Measurements from ENCODE around the gene CHST13.

CHST13 gene

GRCh38 chr3:126526668-126527005, 2.7 kb downstream of the CHST13 start:
- Histone ChIP-seq H3F3A (ENCODE audit: low read depth) (no peaks in the 10 kb centered on the region), H3K79me2 (ENCODE audit: insufficient read depth, low read length) (no peaks in the 10 kb centered on the region), H3K27me3 (ENCODE audit: insufficient read depth, low read length, poor library complexity, severe bottlenecking) (no peaks in the 10 kb centered on the region), H3K4me2 (ENCODE audit: low read depth, low read length, poor library complexity, severe bottlenecking) (peak overlapping the region; percentile 10), H3K9me2 (replicated peaks; ENCODE audit: low read depth, low read length) (no peaks in the 10 kb centered on the region), H3K36me3 (ENCODE audit: insufficient read depth, low read length) (no peaks in the 10 kb centered on the region), H2AFZ (ENCODE audit: low read length) (no peak overlapping the region), H3K9ac (ENCODE audit: low read depth, low read length, poor library complexity, severe bottlenecking) (peak overlapping the region; percentile 22), H3K9me3 (ENCODE audit: insufficient read depth, low read depth, low read length) (no peaks in the 10 kb centered on the region), H3K4me1 (ENCODE audit: insufficient read depth, low read length, poor library complexity, severe bottlenecking) (peaks cover 72% of the 10 kb centered on the region), H4K20me1 (ENCODE audit: insufficient read depth, low read length, poor library complexity, severe bottlenecking) (no peaks in the 10 kb centered on the region), H3K4me3 (ENCODE audit: low read length, poor library complexity, severe bottlenecking) (no peak overlapping the region)
- no peak for TF ChIP-seq CTCF (conservative IDR thresholded peaks at IDR 0.05; ENCODE audit: low read length)

DNA sequence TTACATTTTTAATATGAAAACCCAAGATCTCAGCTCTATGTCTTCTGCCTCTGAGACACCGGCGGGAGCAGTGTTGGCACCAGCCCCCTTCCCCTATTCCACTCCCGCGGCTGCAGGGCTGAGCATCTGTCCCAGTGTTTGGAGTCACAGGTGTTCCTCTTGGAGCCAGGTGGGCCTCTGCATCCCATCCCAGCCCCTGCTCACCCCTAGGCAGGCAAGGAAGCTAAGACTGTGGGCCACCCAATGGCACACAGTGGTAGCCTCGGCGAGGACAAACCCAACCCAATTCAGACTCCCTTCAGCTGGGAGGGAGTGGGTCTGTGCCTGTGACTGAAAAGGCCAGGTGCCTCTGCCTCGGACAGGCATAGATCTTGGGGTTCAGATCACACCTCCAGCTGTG, 3.1 kb downstream of the CHST13 start:
- Histone ChIP-seq H3F3A (ENCODE audit: low read depth) (no peaks in the 10 kb centered on the region), H3K27me3 (ENCODE audit: insufficient read depth, low read length, poor library complexity, severe bottlenecking) (no peaks in the 10 kb centered on the region), H3K9me3 (ENCODE audit: insufficient read depth, low read depth, low read length) (no peaks in the 10 kb centered on the region), H2AFZ (ENCODE audit: low read length) (no peak overlapping the region), H3K4me1 (ENCODE audit: insufficient read depth, low read length, poor library complexity, severe bottlenecking) (peaks cover 76% of the 10 kb centered on the region), H3K9me2 (replicated peaks; ENCODE audit: low read depth, low read length) (no peaks in the 10 kb centered on the region), H3K4me2 (ENCODE audit: low read depth, low read length, poor library complexity, severe bottlenecking) (peak overlapping the region; percentile 38), H3K36me3 (ENCODE audit: insufficient read depth, low read length) (no peaks in the 10 kb centered on the region), H3K79me2 (ENCODE audit: insufficient read depth, low read length) (no peaks in the 10 kb centered on the region), H3K4me3 (ENCODE audit: low read length, poor library complexity, severe bottlenecking) (no peak overlapping the region), H4K20me1 (ENCODE audit: insufficient read depth, low read length, poor library complexity, severe bottlenecking) (no peaks in the 10 kb centered on the region), H3K9ac (ENCODE audit: low read depth, low read length, poor library complexity, severe bottlenecking) (peak overlapping the region; percentile 19)
- TF ChIP-seq CTCF (conservative IDR thresholded peaks at IDR 0.05; ENCODE audit: low read length), result no peak
- TF ChIP-seq EZH2phosphoT487 (IDR thresholded peaks at IDR 0.05; ENCODE audit: borderline replicate concordance), result no peak

DNA sequence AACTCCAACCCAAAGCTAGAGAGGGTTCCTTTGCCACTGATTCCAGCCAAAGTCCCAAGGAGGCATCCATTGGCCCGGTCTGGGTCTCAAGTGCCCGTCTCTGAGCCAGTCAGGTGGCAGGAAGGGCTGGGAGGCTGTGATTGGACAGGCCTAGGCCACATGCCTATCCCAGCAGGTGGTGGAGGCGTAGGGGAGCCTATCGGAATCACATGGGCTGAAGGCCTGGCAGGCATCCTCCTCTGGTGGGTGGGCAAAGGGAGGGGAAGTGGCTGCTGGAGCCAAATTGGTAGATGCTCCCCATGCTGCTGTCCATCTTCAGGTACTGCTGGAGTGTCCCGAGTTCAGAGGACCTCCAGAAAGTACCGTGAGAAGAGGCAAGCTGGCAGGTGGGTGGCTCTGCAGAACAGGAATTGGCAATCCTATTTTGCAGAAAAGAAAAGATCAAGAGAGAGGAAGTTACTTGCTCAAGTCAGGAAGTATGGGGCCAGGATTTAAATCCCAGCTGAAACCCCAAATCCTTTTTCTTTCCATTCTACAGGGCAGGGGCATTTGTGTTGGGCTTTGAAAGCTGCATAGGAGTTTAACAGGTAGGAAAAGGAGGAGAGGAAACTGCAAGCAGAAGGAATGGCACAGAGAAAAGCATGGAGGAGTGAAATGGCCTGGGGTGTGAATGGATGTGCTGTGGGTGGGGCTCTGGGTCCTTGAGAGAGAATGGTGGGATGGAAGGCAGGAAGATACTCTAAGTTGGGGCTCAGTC, 3.7 kb downstream of the CHST13 start:
- H2AFZ ChIP-seq (ENCODE audit: low read length), result no peak overlapping the region
- no peaks in the 10 kb centered on the region for H3F3A ChIP-seq (ENCODE audit: low read depth)
- H4K20me1 ChIP-seq (ENCODE audit: insufficient read depth, low read length, poor library complexity, severe bottlenecking), result no peaks in the 10 kb centered on the region
- H3K27me3 ChIP-seq (ENCODE audit: insufficient read depth, low read length, poor library complexity, severe bottlenecking), result no peaks in the 10 kb centered on the region
- no peaks in the 10 kb centered on the region for H3K36me3 ChIP-seq (ENCODE audit: insufficient read depth, low read length)
- H3K9me3 ChIP-seq (ENCODE audit: insufficient read depth, low read depth, low read length), result no peaks in the 10 kb centered on the region
- no peak overlapping the region for H3K4me3 ChIP-seq (ENCODE audit: low read length, poor library complexity, severe bottlenecking)
- no peaks in the 10 kb centered on the region for H3K79me2 ChIP-seq (ENCODE audit: insufficient read depth, low read length)
- no peaks in the 10 kb centered on the region for H3K9me2 ChIP-seq (replicated peaks; ENCODE audit: low read depth, low read length)
- no peak for TF ChIP-seq EZH2phosphoT487 (IDR thresholded peaks at IDR 0.05; ENCODE audit: borderline replicate concordance)
- TF ChIP-seq CTCF (conservative IDR thresholded peaks at IDR 0.05; ENCODE audit: low read length), result no peak
- H3K4me1 ChIP-seq (ENCODE audit: insufficient read depth, low read length, poor library complexity, severe bottlenecking), result peaks cover 81% of the 10 kb centered on the region
- peak overlapping the region; percentile 38 for H3K4me2 ChIP-seq (ENCODE audit: low read depth, low read length, poor library complexity, severe bottlenecking)
- H3K9ac ChIP-seq (ENCODE audit: low read depth, low read length, poor library complexity, severe bottlenecking), result peak overlapping the region; percentile 81

All from Loucy (cell line).